Fibroblast of peridontal ligament (primary cell): Measurements from ENCODE around the gene GINM1.

Experiments used
- DNase-seq: peaks from one replicate; pipeline ENCODE4 v3.0.0-alpha.2; 2010; ENCODE audit errors: extremely low read depth

Gene GINM1

DNA sequence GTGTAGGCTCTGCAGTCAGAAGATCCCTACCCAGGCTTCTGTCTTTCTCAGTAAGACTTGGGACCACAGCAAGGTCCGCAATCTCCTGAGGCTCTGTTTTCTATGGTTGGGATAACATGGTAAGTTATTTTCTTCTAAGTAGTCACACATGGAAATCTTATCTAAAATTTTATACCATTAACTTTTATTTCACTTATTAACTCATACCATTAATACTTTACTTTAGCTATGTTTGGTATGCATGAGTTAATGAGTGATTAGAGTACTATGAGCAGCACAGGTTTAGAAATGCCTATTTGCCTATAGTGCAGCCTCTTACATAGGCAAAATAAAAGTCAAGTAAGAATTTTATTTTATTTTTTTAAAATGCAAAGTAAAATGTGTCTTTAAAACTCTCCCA is 27.2 kb downstream of the GINM1 start:
- DNase-seq = no peak

DNA sequence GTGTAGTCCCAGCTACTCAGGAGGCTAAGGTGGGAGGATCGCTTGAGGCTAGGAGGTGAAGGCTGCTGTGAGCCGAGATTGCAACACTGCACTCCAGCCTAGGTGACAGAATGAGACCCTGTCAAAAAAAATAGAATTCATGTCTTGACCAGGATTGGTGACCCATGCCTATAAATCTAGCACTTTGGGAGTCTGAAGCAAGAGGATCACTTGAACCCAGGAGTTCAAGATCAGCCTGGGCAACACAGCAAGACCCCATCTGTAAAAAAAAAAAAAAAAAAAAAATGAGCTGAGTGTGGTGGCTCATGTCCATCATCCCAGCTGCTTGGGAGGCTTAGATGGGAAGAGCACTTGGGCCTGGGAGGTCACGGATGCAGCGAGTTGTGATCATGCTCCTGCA is 34.3 kb downstream of the GINM1 start:
- DNase-seq = no peak

DNA sequence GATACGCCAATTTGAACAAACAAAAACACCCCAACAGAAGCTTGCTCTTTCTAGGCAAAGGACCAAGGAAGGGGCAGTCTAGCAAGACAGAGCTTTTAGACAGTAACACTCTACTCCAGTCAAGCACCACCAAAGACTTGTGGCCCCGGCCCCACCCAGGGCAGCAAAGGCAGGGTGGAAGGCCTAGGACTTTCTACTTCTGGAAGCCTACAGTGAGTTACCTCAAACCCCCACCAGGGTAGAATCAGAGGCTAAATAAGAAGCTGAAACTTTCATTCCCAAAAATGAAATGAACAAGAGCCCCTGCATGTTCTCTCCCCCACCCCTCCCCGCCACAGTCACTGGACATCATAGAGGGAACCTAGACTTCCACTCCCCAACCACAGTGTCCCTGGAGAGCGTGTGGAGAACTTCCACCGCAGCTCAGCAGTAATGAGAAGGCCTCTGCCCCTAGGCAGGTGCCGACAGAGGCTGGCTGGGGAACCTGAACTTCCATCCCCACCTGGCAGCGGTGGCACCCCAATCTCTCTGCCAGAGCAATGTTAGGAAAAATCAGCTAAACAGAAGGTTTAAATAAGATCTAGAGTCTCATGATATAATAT is 42.3 kb downstream of the GINM1 start:
- DNase-seq = no peak

DNA sequence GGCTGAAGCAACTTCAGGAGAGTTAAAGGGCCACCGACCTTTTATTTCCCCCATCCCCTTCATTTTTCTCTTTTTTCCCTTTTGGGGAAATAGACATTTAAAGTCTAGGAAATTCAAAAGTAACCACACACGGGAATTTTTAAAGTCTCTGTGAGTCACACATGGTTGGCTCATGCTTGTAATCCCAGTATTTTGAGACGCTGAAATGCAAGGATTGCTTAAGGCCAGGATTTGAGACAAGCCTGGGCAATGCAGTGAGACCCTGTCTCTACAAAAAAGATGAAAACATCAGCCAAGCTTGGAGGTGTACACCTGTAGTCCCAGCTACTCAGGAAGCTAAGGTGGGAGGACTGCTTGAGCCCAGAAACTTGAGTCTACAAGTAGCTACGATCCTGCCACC is 48.2 kb downstream of the GINM1 start:
- DNase-seq = peak; percentile 62

DNA sequence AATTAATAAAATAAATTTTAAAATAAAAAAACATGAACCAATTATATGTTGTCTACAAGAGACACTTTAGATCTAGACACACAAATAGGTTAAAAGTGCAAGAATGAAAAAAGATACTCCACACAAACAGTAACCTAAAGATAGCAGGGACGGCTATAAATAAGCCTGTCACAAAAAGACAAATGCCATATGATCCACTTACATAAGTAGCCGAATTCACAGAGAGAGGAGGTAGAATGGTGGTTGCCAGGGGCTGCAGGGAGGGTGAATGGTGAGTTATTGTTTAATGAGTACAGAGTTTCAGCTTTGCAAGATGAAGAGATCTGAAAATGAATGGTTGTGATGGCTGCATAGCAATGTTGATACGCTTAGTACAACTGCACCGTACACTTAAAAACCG is 49.6 kb downstream of the GINM1 start:
- DNase-seq = no peak

DNA sequence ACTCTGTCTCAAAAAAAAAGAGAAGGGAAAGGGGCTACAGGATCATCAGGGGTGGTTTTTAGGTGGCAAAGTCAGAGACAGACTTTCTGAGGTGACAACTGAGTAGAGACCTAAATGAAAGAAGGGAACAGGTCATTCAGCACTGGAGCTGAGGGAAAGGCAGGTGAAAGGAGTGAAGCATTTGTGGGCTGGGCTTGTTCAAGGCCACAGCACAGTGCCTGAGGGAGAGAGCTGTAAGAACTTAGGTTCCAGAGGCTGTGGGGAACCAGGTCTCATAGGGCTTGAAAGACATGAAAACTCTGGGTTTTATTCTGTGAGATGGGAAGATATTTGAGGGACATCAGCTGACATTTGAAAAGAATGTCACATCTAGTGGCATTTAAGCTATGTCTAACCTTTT is 61.5 kb downstream of the GINM1 start:
- DNase-seq = no peak

DNA sequence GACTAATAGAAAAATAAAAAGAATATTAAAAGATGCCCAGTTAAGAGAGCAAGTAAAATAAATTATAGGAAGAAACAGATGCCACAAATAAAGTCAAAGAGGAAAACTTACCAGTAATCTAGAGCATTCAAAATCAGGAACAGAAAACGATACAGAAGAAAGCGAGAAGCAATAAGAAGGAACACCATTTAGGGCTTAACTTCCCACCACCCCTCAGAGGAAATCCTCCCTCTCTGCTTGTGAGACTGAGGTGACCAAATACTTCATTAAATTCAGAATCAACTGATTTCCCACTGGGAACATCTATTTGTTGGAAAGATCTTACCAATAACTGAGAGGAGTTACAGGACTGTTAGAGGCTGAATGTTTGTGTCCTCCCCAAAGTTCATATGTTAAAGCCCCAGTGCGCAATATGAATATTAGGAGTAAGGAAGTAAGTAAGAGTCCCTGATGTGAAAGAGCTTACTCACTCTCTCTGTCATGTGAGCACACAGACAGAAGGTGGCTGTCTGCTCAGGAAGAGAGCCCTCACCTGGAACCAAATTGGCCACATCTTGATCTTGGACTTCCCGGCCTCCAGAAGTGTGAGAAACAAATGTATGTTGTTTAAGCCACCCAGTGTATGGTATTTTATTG is 62.8 kb downstream of the GINM1 start:
- no peak for DNase-seq

DNA sequence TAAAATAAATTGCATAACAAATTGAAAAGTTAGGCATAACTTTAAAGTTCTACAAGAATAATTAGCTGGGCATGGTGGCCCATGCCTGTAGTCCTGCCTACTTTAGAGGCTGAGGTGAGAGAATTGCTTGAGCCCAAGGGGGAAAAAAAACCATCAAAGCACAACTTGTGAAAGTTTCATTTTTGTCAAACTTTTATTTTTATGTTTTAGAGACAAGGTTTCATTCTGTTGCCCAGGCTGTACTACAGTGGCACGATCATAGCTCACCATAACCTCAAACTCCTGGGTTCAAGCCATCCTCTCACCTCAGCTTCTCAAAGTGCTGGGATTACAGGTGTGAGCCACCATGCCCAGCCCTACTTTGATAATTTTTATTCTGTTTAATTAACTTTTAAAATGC is 68.1 kb downstream of the GINM1 start:
- DNase-seq = no peak

DNA sequence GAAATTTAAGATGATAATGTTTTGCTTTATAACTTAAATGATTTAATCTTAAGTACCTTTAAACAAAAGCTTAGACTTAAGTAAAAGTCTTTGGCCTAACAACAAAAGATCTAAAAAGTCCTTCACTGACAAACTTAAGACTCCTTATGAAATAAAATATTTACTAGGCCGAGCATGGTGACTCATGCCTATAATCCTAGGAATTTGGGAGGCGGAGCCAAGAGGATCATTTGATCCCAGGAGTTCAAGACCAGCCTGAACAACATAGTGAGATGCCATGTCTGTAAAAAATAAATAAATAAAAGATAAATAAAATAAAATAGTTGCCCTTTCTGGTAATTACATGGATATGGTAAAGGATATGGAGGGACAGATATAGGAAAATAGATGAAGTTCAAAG is 69.9 kb downstream of the GINM1 start:
- peak; percentile 71 for DNase-seq
